Kidney (tissue), 19 donors: ENCODE measurements around the gene HIC2. TPM values are rescaled to one million over a fixed set of nuclear protein-coding genes. Genes with fewer than 3 reads are reported as not detected.
A peak's percentile ranks its signal among the peaks of the same experiment; 100 is the strongest.
"Not testable (repeated sequence)": the region's sequence is repeated elsewhere in the genome, so short reads cannot be mapped to it uniquely, and the experiment has no call there.

Experiments used
- DNase-seq, 5 donors: peaks; one replicate each; pipeline ENCODE4 v3.0.0-alpha.2; 2013 to 2020
- FAIRE-seq: peaks from 2 replicates; lab custom pipeline; 2012; peaks lifted over from hg19 to GRCh38; lab: Jason Lieb, UNC
- H3K27ac ChIP-seq, 2 donors: one replicate each; pipeline ENCODE4 v1.7.0; 2013; ENCODE audit warnings: low read depth in 2 of 2, low read length in 2 of 2, inconsistent platforms in 1 of 2
- H3K27me3 ChIP-seq: one replicate; pipeline ENCODE4 v1.7.1; 2013; ENCODE audit warnings: low read length, inconsistent platforms; ENCODE audit not compliant: control insufficient read depth, insufficient read depth
- H3K36me3 ChIP-seq, 3 donors: one replicate each; pipeline versions ENCODE4 v1.7.0 to v1.7.1; 2013; ENCODE audit warnings: low read length in 3 of 3, control low read depth in 1 of 3, inconsistent platforms in 1 of 3; ENCODE audit not compliant: insufficient read depth in 3 of 3, control insufficient read depth in 2 of 3
- H3K4me1 ChIP-seq, 3 donors: one replicate each; pipeline versions ENCODE4 v1.7.0 to v1.7.1; 2013; ENCODE audit warnings: low read length in 3 of 3, inconsistent platforms in 1 of 3, low read depth in 1 of 3; ENCODE audit not compliant: control insufficient read depth in 2 of 3, insufficient read depth in 2 of 3
- H3K4me3 ChIP-seq, 3 donors: one replicate each; pipeline versions ENCODE4 v1.7.0 to v1.8.1; 2013; ENCODE audit warnings: low read length in 3 of 3, control low read depth in 1 of 3, inconsistent platforms in 1 of 3
- H3K9ac ChIP-seq, 3 donors: one replicate each; pipeline versions ENCODE4 v1.7.0 to v1.7.1; 2013; ENCODE audit warnings: low read length in 3 of 3, control low read depth in 1 of 3, inconsistent platforms in 1 of 3
- H3K9me3 ChIP-seq, 3 donors: one replicate each; pipeline versions ENCODE4 v1.7.0 to v1.7.1; 2013; ENCODE audit warnings: low read length in 3 of 3, control low read depth in 1 of 3, inconsistent platforms in 1 of 3; ENCODE audit not compliant: control insufficient read depth in 2 of 3, insufficient read depth in 1 of 3
- intact Hi-C: fragments of 100-400 bp; cut with DNase I; formaldehyde crosslinking; loops from one replicate; pipeline ENCODE4 v1.11.1; 2022
- long read RNA-seq, 10 donors: library from polyadenylated mRNA in 1 of 10; unstranded in 1 of 10; transcript quantifications; one replicate each; pipeline ENCODE4 v2.0.0 and lab custom pipeline, GENCODE V29; 2021 to 2026
- polyA plus RNA-seq: library from polyadenylated mRNA; stranded (reverse); fragments of 350-450 nt; fragmentation: Illumina TruSeq; extraction: RNeasy Lipid Tissue Mini Kit (QIAGEN cat#74804); gene quantifications from one replicate; pipeline ENCODE4 v1.2.3, GENCODE V29; 2014; ENCODE audit warnings: low read depth, low replicate concordance; ENCODE audit not compliant: insufficient read depth
- total RNA-seq: library from RNA; stranded (reverse); fragmentation: NEBNext Ultra II Directional; extraction: Animal tissue kit (Norgen Biotek cat#: 25700); gene quantifications from one replicate; pipeline ENCODE4 v1.2.1, GENCODE V29; 2021
- donor health status: control.
- donor health status: control.
- donor health status: DM: yes; HTN: yes; CAD: no.
- donor health status: Normal renal cell carcinoma (clear cell type).

Gene HIC2
- total RNA-seq (4.2 TPM), polyA plus RNA-seq (1.4 TPM)
- long read RNA-seq, donor 1, full-length matches to known transcripts = 4 of 4 reads
- long read RNA-seq, donor 1, partial matches to known transcripts = 0 of 4 reads
- long read RNA-seq, donor 1, other reads (novel, unspliced or antisense) = 0 of 4 reads
- long read RNA-seq, donor 2, full-length matches to known transcripts = 2 of 2 reads
- long read RNA-seq, donor 2, partial matches to known transcripts = 0 of 2 reads
- long read RNA-seq, donor 2, other reads (novel, unspliced or antisense) = 0 of 2 reads
- long read RNA-seq, donor 3 = 0 reads
- long read RNA-seq, donor 4, full-length matches to known transcripts = 2 of 10 reads
- long read RNA-seq, donor 4, partial matches to known transcripts = 8 of 10 reads
- long read RNA-seq, donor 4, other reads (novel, unspliced or antisense) = 0 of 10 reads
- long read RNA-seq, donor 5 = 0 reads
- long read RNA-seq, donor 6, full-length matches to known transcripts = 2 of 2 reads
- long read RNA-seq, donor 6, partial matches to known transcripts = 0 of 2 reads
- long read RNA-seq, donor 6, other reads (novel, unspliced or antisense) = 0 of 2 reads
- long read RNA-seq, donor 7, partial matches to known transcripts = 0 of 4 reads
- long read RNA-seq, donor 7, other reads (novel, unspliced or antisense) = 4 of 4 reads
- long read RNA-seq, donor 8 = 0 reads
- long read RNA-seq, donor 9, full-length matches to known transcripts = 3 of 3 reads
- long read RNA-seq, donor 9, partial matches to known transcripts = 0 of 3 reads
- long read RNA-seq, donor 9, other reads (novel, unspliced or antisense) = 0 of 3 reads
- long read RNA-seq, donor 10 = 0 reads

- H3K4me1 ChIP-seq, DNase-seq, H3K9me3 ChIP-seq, H3K4me3 ChIP-seq, H3K27me3 ChIP-seq, H3K27ac ChIP-seq, FAIRE-seq, H3K9ac ChIP-seq, H3K36me3 ChIP-seq, intact Hi-C loops: not testable (repeated sequence)
Measured at GRCh38 chr22:21417227-21417746, at the start of gene HIC2. HIC2 (plus strand) TSS chr22:21417371; CDS start chr22:21442832, 25,461 bp downstream.

- peak in 1 of 5 donors; percentile 18 for DNase-seq
- H3K36me3 ChIP-seq, H3K4me1 ChIP-seq, FAIRE-seq, intact Hi-C loops, H3K4me3 ChIP-seq, H3K9me3 ChIP-seq, H3K27me3 ChIP-seq, H3K9ac ChIP-seq, H3K27ac ChIP-seq: not testable (repeated sequence)
Measured at GRCh38 chr22:21368603-21369310, 48.4 kb upstream of the HIC2 start.

GRCh38 chr22:21375880-21376279, 41.3 kb upstream of the HIC2 start:
- H3K4me1 ChIP-seq, H3K4me3 ChIP-seq, DNase-seq, H3K9me3 ChIP-seq, H3K9ac ChIP-seq, H3K27ac ChIP-seq, H3K36me3 ChIP-seq, FAIRE-seq, intact Hi-C loops, H3K27me3 ChIP-seq: not testable (repeated sequence)

GRCh38 chr22:21383701-21384467, 33.3 kb upstream of the HIC2 start, which contains the start of gene RIMBP3B:
RIMBP3B (plus strand) TSS chr22:21383751; CDS start chr22:21383859, 108 bp downstream.
- FAIRE-seq, intact Hi-C loops, H3K4me3 ChIP-seq, H3K36me3 ChIP-seq, H3K9me3 ChIP-seq, DNase-seq, H3K27ac ChIP-seq, H3K27me3 ChIP-seq, H3K4me1 ChIP-seq, H3K9ac ChIP-seq: not testable (repeated sequence)

GRCh38 chr22:21384468-21385357, 32.5 kb upstream of the HIC2 start:
- H3K4me3 ChIP-seq, H3K4me1 ChIP-seq, FAIRE-seq, H3K27me3 ChIP-seq, H3K27ac ChIP-seq, H3K9ac ChIP-seq, H3K9me3 ChIP-seq, intact Hi-C loops, H3K36me3 ChIP-seq, DNase-seq: not testable (repeated sequence)

- intact Hi-C loops, H3K27me3 ChIP-seq, H3K4me1 ChIP-seq, H3K9me3 ChIP-seq, H3K27ac ChIP-seq, DNase-seq, H3K4me3 ChIP-seq, H3K36me3 ChIP-seq, H3K9ac ChIP-seq, FAIRE-seq: not testable (repeated sequence)
Measured at GRCh38 chr22:21389480-21389879, 27.7 kb upstream of the HIC2 start.
